HepG2 (cell line): Measurements from ENCODE around the gene GPRIN2. TPM values are rescaled to one million over a fixed set of nuclear protein-coding genes. Genes with fewer than 3 reads are reported as not detected.
A peak's percentile ranks its signal among the peaks of the same experiment; 100 is the strongest.

Experiments used
- ATAC-seq: fragments of 200-7000 bp; cut with Tn5 transposase; 3 replicates; pipeline ENCODE4 v1.9.1; 2020; ENCODE audit warnings: mild to moderate bottlenecking, moderate library complexity
- BruUV-seq: library from RNA; stranded (reverse); fragments of 400-500 nt; replicated peaks from 2 replicates; lab custom pipeline; 2021; lab: Mats Ljungman, UMichigan
- CTCF ChIA-PET: fragments of 300-600 bp; formaldehyde crosslinking; extraction: SDS; loops from one replicate; lab custom pipeline; 2021; ENCODE audit warnings: low total read pairs, inconsistent platforms, low intra/inter-chr PET ratio; lab: Yijun Ruan, JAX
- POLR2A ChIA-PET: fragments of 350-600 bp; sonication (Branson Sonifier 250); formaldehyde crosslinking; loops from one replicate; lab custom pipeline; 2020; ENCODE audit warnings: antibody characterized with exemption, inconsistent platforms; lab: Yijun Ruan, JAX
- DNase-seq: peaks from one replicate; pipeline ENCODE4 v3.0.0-alpha.2; 2015; ENCODE audit warnings: low spot score
- FAIRE-seq: peaks from 3 replicates; lab custom pipeline; 2011; peaks lifted over from hg19 to GRCh38; lab: Jason Lieb, UNC
- H2AFZ ChIP-seq: one replicate; pipeline ENCODE4 v1.6.1; 2011; ENCODE audit warnings: low read length, inconsistent platforms
- H3K27ac ChIP-seq: fragments of 300-600 bp; 3 replicates; pipeline ENCODE4 v1.8.0; 2011; ENCODE audit warnings: mixed run types, mild to moderate bottlenecking, mixed read lengths, low read length, inconsistent platforms; ENCODE audit not compliant: insufficient read depth; ENCODE audit errors: extremely low read length
- H3K27me3 ChIP-seq, 2 experiments: fragments of 200-600 bp in 1 of 2; 2 replicates in 1 of 2; 3 replicates in 1 of 2; pipeline versions ENCODE4 v1.6.0 to v1.8.0; 2011; ENCODE audit warnings: low read length in 2 of 2, mild to moderate bottlenecking in 2 of 2, moderate library complexity in 2 of 2, inconsistent platforms in 1 of 2; ENCODE audit not compliant: insufficient read depth in 2 of 2, control insufficient read depth in 1 of 2
- H3K36me3 ChIP-seq, 2 experiments: fragments of 200-600 bp in 1 of 2; replicated peaks in 1 of 2; 2 replicates in 1 of 2; 3 replicates in 1 of 2; pipeline versions ENCODE4 v1.5.1 to v1.8.0; 2011; ENCODE audit warnings: low read length in 2 of 2, inconsistent platforms in 1 of 2; ENCODE audit not compliant: insufficient read depth in 2 of 2, control insufficient read depth in 1 of 2
- H3K4me1 ChIP-seq: 2 replicates; pipeline ENCODE4 v1.5.1; 2012; ENCODE audit warnings: low read length, inconsistent platforms; ENCODE audit not compliant: insufficient read depth
- H3K4me2 ChIP-seq: 2 replicates; pipeline ENCODE4 v1.6.0; 2011; ENCODE audit warnings: low read depth, low read length, inconsistent platforms
- H3K4me3 ChIP-seq, 3 experiments: fragments of 200-600 bp in 1 of 3; sonication (generic), shearing (Covaris generic) in 1 of 3; replicated peaks in 1 of 3; 2 replicates each; pipeline ENCODE4 v1.5.1; 2011 to 2016; ENCODE audit warnings: low read length in 3 of 3, inconsistent platforms in 2 of 3, low read depth in 2 of 3, mild to moderate bottlenecking in 2 of 3, control low read depth in 1 of 3, mixed read lengths in 1 of 3; ENCODE audit not compliant: insufficient read depth in 1 of 3
- H3K79me2 ChIP-seq: one replicate; pipeline ENCODE4 v1.6.1; 2011; ENCODE audit warnings: low read length, inconsistent platforms; ENCODE audit not compliant: insufficient read depth
- H3K9ac ChIP-seq: 2 replicates; pipeline ENCODE4 v1.6.0; 2011; ENCODE audit warnings: mild to moderate bottlenecking, low read depth, low read length, inconsistent platforms; ENCODE audit not compliant: insufficient read depth
- H3K9me3 ChIP-seq: 2 replicates; pipeline ENCODE4 v1.5.1; 2012; ENCODE audit warnings: mild to moderate bottlenecking, low read length
- H4K20me1 ChIP-seq: 2 replicates; pipeline ENCODE4 v1.6.0; 2011; ENCODE audit warnings: inconsistent platforms, mild to moderate bottlenecking, low read length, moderate library complexity; ENCODE audit not compliant: insufficient read depth
- AKNA ChIP-seq: sonication (generic); formaldehyde crosslinking; IDR thresholded peaks from 2 replicates; pipeline ENCODE4 v1.4.0; 2020; ENCODE audit warnings: missing genetic modification reagents, borderline replicate concordance
- BCL6 ChIP-seq: IDR thresholded peaks from 2 replicates; pipeline ENCODE4 v1.6.1; 2016; ENCODE audit warnings: missing genetic modification reagents, missing compliant biosample characterization
- GMEB2 ChIP-seq: IDR thresholded peaks from 2 replicates; pipeline ENCODE4 v1.6.1; 2016; ENCODE audit warnings: missing biosample characterization, missing genetic modification reagents, low read depth
- TAF15 ChIP-seq: fragments of 200-400 bp; formaldehyde crosslinking; IDR thresholded peaks from one replicate; pipeline ENCODE4 v1.6.1; 2018; ENCODE audit warnings: mild to moderate bottlenecking, low read depth, low read length; ENCODE audit not compliant: poor library complexity, severe bottlenecking
- WGBS: methylation state at CpG from one replicate; pipeline ENCODE4 v1.1.6; 2017; ENCODE audit warnings: low lambda C conversion rate; 5-methylcytosine and 5-hydroxymethylcytosine counted together
- in situ Hi-C: cut with HindIII; loops from 2 replicates; pipeline ENCODE4 v1.10.0; 2017; ENCODE audit warnings: low pct_unique_long_range_greater_than_20kb; ENCODE audit not compliant: extremely low pct_ligation_motif_present
- intact Hi-C: fragments of 100-400 bp; cut with micrococcal nuclease; formaldehyde crosslinking; loops from one replicate; pipeline ENCODE4 v1.10.0; 2022; ENCODE audit not compliant: unreplicated experiment
- polyA plus RNA-seq, 8 experiments: library from polyadenylated mRNA; depleted of rRNA in 3 of 8; stranded (reverse) in 7 of 8; unstranded in 1 of 8; fragments of >200 nt; fragmentation: Illumina TruSeq in 4 of 8; extraction: Trizol in 4 of 8; gene quantifications; 2 replicates each; pipeline versions ENCODE4 v1.2.1 to v1.2.3, GENCODE V29; 2011 to 2016; ENCODE audit warnings: low read depth in 4 of 8, missing spikeins in 1 of 8, mixed read lengths in 1 of 8; ENCODE audit not compliant: insufficient read depth in 1 of 8
- total RNA-seq, 5 experiments: library from RNA; depleted of rRNA; stranded (reverse); fragments of >200 nt; fragmentation: Illumina TruSeq; extraction: Trizol; gene quantifications; 2 replicates each; pipeline ENCODE4 v1.2.3, GENCODE V29; 2016; ENCODE audit warnings: low read depth in 1 of 5
- TF ChIP-seq, protein P1 (sequence below): sonication (generic); formaldehyde crosslinking; IDR thresholded peaks from 2 replicates; pipeline ENCODE4 v1.5.0; 2020; ENCODE audit warnings: mild to moderate bottlenecking, missing genetic modification reagents, borderline replicate concordance

The GPRIN2 gene
- total and polyA plus RNA-seq, 2 of the 13 experiments (the other 11 are each of a cell fraction or from before 2014, with no cell fraction given): not detected

GRCh38 chr10:46552526-46553237 is 3.8 kb downstream of the GPRIN2 start:
- Histone ChIP-seq H3K9ac (no peak overlapping the region), H3K27ac (no peak overlapping the region), H3K9me3 (no peaks in the 10 kb centered on the region), H3K36me3 (no peaks in the 10 kb centered on the region), H3K4me3 (no peak overlapping the region), H4K20me1 (no peaks in the 10 kb centered on the region; the same call in 1 of the 2 replicates), H3K27me3 (peaks cover 18 to 85% of the 10 kb centered on the region in 2 experiments), H2AFZ (no peak overlapping the region), H3K79me2 (no peaks in the 10 kb centered on the region), H3K4me2 (no peak overlapping the region), H3K4me1 (no peaks in the 10 kb centered on the region)
- TF ChIP-seq BCL6: no peak
- TF ChIP-seq, protein P1, sequence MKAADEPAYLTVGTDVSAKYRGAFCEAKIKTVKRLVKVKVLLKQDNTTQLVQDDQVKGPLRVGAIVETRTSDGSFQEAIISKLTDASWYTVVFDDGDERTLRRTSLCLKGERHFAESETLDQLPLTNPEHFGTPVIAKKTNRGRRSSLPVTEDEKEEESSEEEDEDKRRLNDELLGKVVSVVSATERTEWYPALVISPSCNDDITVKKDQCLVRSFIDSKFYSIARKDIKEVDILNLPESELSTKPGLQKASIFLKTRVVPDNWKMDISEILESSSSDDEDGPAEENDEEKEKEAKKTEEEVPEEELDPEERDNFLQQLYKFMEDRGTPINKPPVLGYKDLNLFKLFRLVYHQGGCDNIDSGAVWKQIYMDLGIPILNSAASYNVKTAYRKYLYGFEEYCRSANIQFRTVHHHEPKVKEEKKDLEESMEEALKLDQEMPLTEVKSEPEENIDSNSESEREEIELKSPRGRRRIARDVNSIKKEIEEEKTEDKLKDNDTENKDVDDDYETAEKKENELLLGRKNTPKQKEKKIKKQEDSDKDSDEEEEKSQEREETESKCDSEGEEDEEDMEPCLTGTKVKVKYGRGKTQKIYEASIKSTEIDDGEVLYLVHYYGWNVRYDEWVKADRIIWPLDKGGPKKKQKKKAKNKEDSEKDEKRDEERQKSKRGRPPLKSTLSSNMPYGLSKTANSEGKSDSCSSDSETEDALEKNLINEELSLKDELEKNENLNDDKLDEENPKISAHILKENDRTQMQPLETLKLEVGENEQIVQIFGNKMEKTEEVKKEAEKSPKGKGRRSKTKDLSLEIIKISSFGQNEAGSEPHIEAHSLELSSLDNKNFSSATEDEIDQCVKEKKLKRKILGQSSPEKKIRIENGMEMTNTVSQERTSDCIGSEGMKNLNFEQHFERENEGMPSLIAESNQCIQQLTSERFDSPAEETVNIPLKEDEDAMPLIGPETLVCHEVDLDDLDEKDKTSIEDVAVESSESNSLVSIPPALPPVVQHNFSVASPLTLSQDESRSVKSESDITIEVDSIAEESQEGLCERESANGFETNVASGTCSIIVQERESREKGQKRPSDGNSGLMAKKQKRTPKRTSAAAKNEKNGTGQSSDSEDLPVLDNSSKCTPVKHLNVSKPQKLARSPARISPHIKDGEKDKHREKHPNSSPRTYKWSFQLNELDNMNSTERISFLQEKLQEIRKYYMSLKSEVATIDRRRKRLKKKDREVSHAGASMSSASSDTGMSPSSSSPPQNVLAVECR (CRISPR knock-in tag): 0 out of 2 replicates have a peak, but pooled peaks have one; percentile 12
- no peak for TF ChIP-seq GMEB2 (CRISPR knock-in tag)
- no peak for TF ChIP-seq TAF15
- TF ChIP-seq AKNA (CRISPR knock-in tag): no peak
- BruUV-seq: no TSS peak
- 34% methylated on average over 10 of the region's 10 CpGs for WGBS
- DNase-seq (no peak), FAIRE-seq (no peak), ATAC-seq (no peak)
- in situ Hi-C loops: no loop called here
- POLR2A ChIA-PET: no interaction called here
- intact Hi-C loops: no loop called here
- CTCF ChIA-PET: no interaction called here
